GM21381 (cell line): ENCODE measurements around the gene RAPGEF5.

Experiments used
- ATAC-seq: cut with Tn5 transposase; IDR thresholded peaks from one replicate; pipeline ENCODE4 v1.9.1; 2021; ENCODE audit warnings: mild to moderate bottlenecking, moderate library complexity; ENCODE audit not compliant: unreplicated experiment

Gene RAPGEF5

GRCh38 chr7:22350466-22351328, 6.3 kb downstream of the RAPGEF5 start:
- ATAC-seq = peak; percentile 55

GRCh38 chr7:22348379-22348778, 8.6 kb downstream of the RAPGEF5 start:
- no peak for ATAC-seq

- ATAC-seq = no peak
Observed at GRCh38 chr7:22346383-22347107, 10.4 kb downstream of the RAPGEF5 start.

GRCh38 chr7:22344655-22345054, 12.3 kb downstream of the RAPGEF5 start:
- ATAC-seq = no peak

- ATAC-seq = no peak
Observed at GRCh38 chr7:22343612-22344011, 13.3 kb downstream of the RAPGEF5 start.

- no peak for ATAC-seq
Observed at GRCh38 chr7:22343071-22343470, 13.9 kb downstream of the RAPGEF5 start.

GRCh38 chr7:22339725-22340390, 17.1 kb downstream of the RAPGEF5 start:
- ATAC-seq = no peak

GRCh38 chr7:22338877-22339276, 18.1 kb downstream of the RAPGEF5 start:
- no peak for ATAC-seq

GRCh38 chr7:22338411-22338810, 18.5 kb downstream of the RAPGEF5 start:
- no peak for ATAC-seq

- ATAC-seq = no peak
Observed at GRCh38 chr7:22333680-22334141, 23.2 kb downstream of the RAPGEF5 start.

GRCh38 chr7:22332461-22332870, 24.5 kb downstream of the RAPGEF5 start:
- no peak for ATAC-seq

GRCh38 chr7:22331704-22332103, 25.2 kb downstream of the RAPGEF5 start:
- ATAC-seq = no peak

- no peak for ATAC-seq
Observed at GRCh38 chr7:22330903-22331302, 26.1 kb downstream of the RAPGEF5 start.

- no peak for ATAC-seq
Observed at GRCh38 chr7:22329816-22330524, 27.0 kb downstream of the RAPGEF5 start.

GRCh38 chr7:22326181-22326580, 30.8 kb downstream of the RAPGEF5 start:
- ATAC-seq = no peak

- ATAC-seq = no peak
Observed at GRCh38 chr7:22325671-22326070, 31.3 kb downstream of the RAPGEF5 start.

- ATAC-seq = no peak
Observed at GRCh38 chr7:22323714-22324113, 33.2 kb downstream of the RAPGEF5 start.

GRCh38 chr7:22320416-22320815, 36.5 kb downstream of the RAPGEF5 start:
- ATAC-seq = no peak

- no peak for ATAC-seq
Observed at GRCh38 chr7:22319424-22320403, 37.2 kb downstream of the RAPGEF5 start.

GRCh38 chr7:22318376-22318775, 38.6 kb downstream of the RAPGEF5 start:
- no peak for ATAC-seq
